Activated CD8-positive, alpha-beta memory T cell treated with anti-CD3 and anti-CD28 coated beads, Interleukin-2, amount 10 ng/mL, durations not matched to agents 7 days and 5 days (primary cell): ENCODE measurements around the gene ADAMTSL1. TPM values are rescaled to one million over a fixed set of nuclear protein-coding genes. Genes with fewer than 3 reads are reported as not detected.

ENCODE experiments used
- ATAC-seq: fragments of 150-1000 bp; cut with Tn5 transposase; one replicate; pipeline ENCODE4 v1.10.0; 2021; ENCODE audit warnings: moderate library complexity
- CTCF ChIA-PET: fragments of 350-600 bp; sonication (Branson Sonifier 250); formaldehyde crosslinking; loops from one replicate; lab custom pipeline; 2021; ENCODE audit warnings: antibody characterized with exemption; lab: Charles Lee
- DNase-seq: peaks from one replicate; pipeline ENCODE4 v3.0.0-alpha.2; 2020
- H3K27ac Mint-ChIP-seq: one replicate; pipeline ENCODE4 v1.8.0; 2021; ENCODE audit warnings: mild to moderate bottlenecking, mixed read lengths
- H3K27me3 Mint-ChIP-seq: one replicate; pipeline ENCODE4 v1.8.0; 2021; ENCODE audit warnings: mixed read lengths
- H3K36me3 Mint-ChIP-seq: one replicate; pipeline ENCODE4 v1.8.0; 2021; ENCODE audit warnings: mild to moderate bottlenecking, mixed read lengths
- H3K4me1 Mint-ChIP-seq: one replicate; pipeline ENCODE4 v1.8.0; 2021; ENCODE audit warnings: mixed read lengths
- H3K4me3 Mint-ChIP-seq: one replicate; pipeline ENCODE4 v1.8.0; 2021; ENCODE audit warnings: mild to moderate bottlenecking, moderate library complexity, mixed read lengths
- H3K9me3 Mint-ChIP-seq: one replicate; pipeline ENCODE4 v1.8.0; 2022; ENCODE audit warnings: low read depth, mixed read lengths
- total RNA-seq, 2 experiments: library from RNA; stranded (reverse); gene quantifications; one replicate each; pipeline ENCODE4 v1.2.3, GENCODE V29; 2021

Gene ADAMTSL1
- total RNA-seq, 2 experiments from 2014 or later: not detected

GRCh38 chr9:18493451-18493993 lies 19.6 kb downstream of the ADAMTSL1 start:
- Mint-ChIP-seq H3K9me3 (no peaks in the 10 kb centered on the region), H3K36me3 (no peaks in the 10 kb centered on the region), H3K27me3 (no peaks in the 10 kb centered on the region), H3K4me1 (no peaks in the 10 kb centered on the region), H3K4me3 (no peak overlapping the region), H3K27ac (no peak overlapping the region)
- DNase-seq (no peak), ATAC-seq (no peak)
- CTCF ChIA-PET: interaction anchor here (1.1 kb wide), 1 partner anchor 280 kb away, joined by 3 read pairs; no protein-coding TSS in a partner anchor

GRCh38 chr9:18495065-18495464 lies 21.1 kb downstream of the ADAMTSL1 start:
- Mint-ChIP-seq H3K4me3 (no peak overlapping the region), H3K9me3 (no peaks in the 10 kb centered on the region)
- DNase-seq: no peak

GRCh38 chr9:18496256-18497000 lies 22.5 kb downstream of the ADAMTSL1 start:
- DNase-seq: no peak
- Mint-ChIP-seq H3K27ac (no peak overlapping the region), H3K4me1 (no peaks in the 10 kb centered on the region), H3K36me3 (no peaks in the 10 kb centered on the region), H3K27me3 (no peaks in the 10 kb centered on the region), H3K4me3 (no peak overlapping the region), H3K9me3 (no peaks in the 10 kb centered on the region)
- no peak for ATAC-seq
- CTCF ChIA-PET: interaction anchor here (0.9 kb wide), 1 partner anchor 35 kb away, joined by 3 read pairs; no protein-coding TSS in a partner anchor

More at GRCh38 chr9:18495065-18495464, 21.1 kb downstream of the ADAMTSL1 start:
- no peaks in the 10 kb centered on the region for H3K4me1 Mint-ChIP-seq
- ATAC-seq: no peak
- no peaks in the 10 kb centered on the region for H3K27me3 Mint-ChIP-seq
- CTCF ChIA-PET: no interaction called here
- no peaks in the 10 kb centered on the region for H3K36me3 Mint-ChIP-seq
- no peak overlapping the region for H3K27ac Mint-ChIP-seq

GRCh38 chr9:18499062-18499461 lies 25.1 kb downstream of the ADAMTSL1 start:
- DNase-seq (no peak), ATAC-seq (no peak)
- CTCF ChIA-PET: no interaction called here
- H3K36me3 Mint-ChIP-seq: no peaks in the 10 kb centered on the region
- no peaks in the 10 kb centered on the region for H3K9me3 Mint-ChIP-seq
- no peak overlapping the region for H3K27ac Mint-ChIP-seq
- no peaks in the 10 kb centered on the region for H3K27me3 Mint-ChIP-seq
- H3K4me1 Mint-ChIP-seq: no peaks in the 10 kb centered on the region
- no peak overlapping the region for H3K4me3 Mint-ChIP-seq

- Mint-ChIP-seq H3K9me3 (no peaks in the 10 kb centered on the region), H3K4me3 (no peak overlapping the region), H3K4me1 (no peaks in the 10 kb centered on the region), H3K36me3 (no peaks in the 10 kb centered on the region), H3K27me3 (no peaks in the 10 kb centered on the region), H3K27ac (no peak overlapping the region)
- ATAC-seq (no peak), DNase-seq (no peak)
- CTCF ChIA-PET: no interaction called here
Observed at GRCh38 chr9:18499980-18500379, 26.0 kb downstream of the ADAMTSL1 start.

GRCh38 chr9:18500451-18500850 lies 26.5 kb downstream of the ADAMTSL1 start:
- no peak overlapping the region for H3K27ac Mint-ChIP-seq
- no peaks in the 10 kb centered on the region for H3K9me3 Mint-ChIP-seq
- H3K27me3 Mint-ChIP-seq: no peaks in the 10 kb centered on the region
- no peaks in the 10 kb centered on the region for H3K36me3 Mint-ChIP-seq
- no peak overlapping the region for H3K4me3 Mint-ChIP-seq
- no peak for ATAC-seq
- CTCF ChIA-PET: no interaction called here
- DNase-seq: no peak
- H3K4me1 Mint-ChIP-seq: no peaks in the 10 kb centered on the region

GRCh38 chr9:18501949-18502348 lies 28.0 kb downstream of the ADAMTSL1 start:
- Mint-ChIP-seq H3K27ac (no peak overlapping the region), H3K4me1 (no peaks in the 10 kb centered on the region), H3K9me3 (no peaks in the 10 kb centered on the region), H3K27me3 (no peaks in the 10 kb centered on the region), H3K4me3 (no peak overlapping the region), H3K36me3 (no peaks in the 10 kb centered on the region)
- ATAC-seq (no peak), DNase-seq (no peak)
- CTCF ChIA-PET: no interaction called here

- Mint-ChIP-seq H3K27ac (no peak overlapping the region), H3K9me3 (no peaks in the 10 kb centered on the region), H3K4me1 (no peaks in the 10 kb centered on the region), H3K36me3 (no peaks in the 10 kb centered on the region), H3K4me3 (no peak overlapping the region), H3K27me3 (no peaks in the 10 kb centered on the region)
- DNase-seq (no peak), ATAC-seq (no peak)
- CTCF ChIA-PET: no interaction called here
Observed at GRCh38 chr9:18502546-18502945, 28.6 kb downstream of the ADAMTSL1 start.

GRCh38 chr9:18504707-18505106 lies 30.8 kb downstream of the ADAMTSL1 start:
- H3K4me3 Mint-ChIP-seq: no peak overlapping the region
- no peaks in the 10 kb centered on the region for H3K9me3 Mint-ChIP-seq
- CTCF ChIA-PET: no interaction called here
- H3K27me3 Mint-ChIP-seq: no peaks in the 10 kb centered on the region
- H3K36me3 Mint-ChIP-seq: no peaks in the 10 kb centered on the region
- H3K4me1 Mint-ChIP-seq: no peaks in the 10 kb centered on the region
- DNase-seq (no peak), ATAC-seq (no peak)
- H3K27ac Mint-ChIP-seq: no peak overlapping the region

GRCh38 chr9:18507151-18507550 lies 33.2 kb downstream of the ADAMTSL1 start:
- CTCF ChIA-PET: no interaction called here
- Mint-ChIP-seq H3K27me3 (no peaks in the 10 kb centered on the region), H3K4me1 (no peaks in the 10 kb centered on the region), H3K36me3 (no peaks in the 10 kb centered on the region), H3K9me3 (no peaks in the 10 kb centered on the region), H3K4me3 (no peak overlapping the region), H3K27ac (no peak overlapping the region)
- DNase-seq (no peak), ATAC-seq (no peak)

- ATAC-seq: no peak
- CTCF ChIA-PET: no interaction called here
- no peaks in the 10 kb centered on the region for H3K27me3 Mint-ChIP-seq
Observed at GRCh38 chr9:18516514-18516913, 42.6 kb downstream of the ADAMTSL1 start.

GRCh38 chr9:18516965-18517364 lies 43.0 kb downstream of the ADAMTSL1 start:
- Mint-ChIP-seq H3K9me3 (peaks cover 2% of the 10 kb centered on the region), H3K4me3 (no peak overlapping the region), H3K4me1 (no peaks in the 10 kb centered on the region), H3K27me3 (no peaks in the 10 kb centered on the region), H3K36me3 (no peaks in the 10 kb centered on the region), H3K27ac (no peak overlapping the region)
- CTCF ChIA-PET: no interaction called here
- DNase-seq (no peak), ATAC-seq (no peak)

More at GRCh38 chr9:18516514-18516913, 42.6 kb downstream of the ADAMTSL1 start:
- H3K4me1 Mint-ChIP-seq: no peaks in the 10 kb centered on the region
- no peak overlapping the region for H3K4me3 Mint-ChIP-seq
- no peak for DNase-seq
- peaks cover 2% of the 10 kb centered on the region for H3K9me3 Mint-ChIP-seq
- H3K36me3 Mint-ChIP-seq: no peaks in the 10 kb centered on the region
- H3K27ac Mint-ChIP-seq: no peak overlapping the region

- Mint-ChIP-seq H3K27me3 (no peaks in the 10 kb centered on the region), H3K36me3 (no peaks in the 10 kb centered on the region), H3K9me3 (peaks cover 2% of the 10 kb centered on the region), H3K4me1 (no peaks in the 10 kb centered on the region), H3K27ac (no peak overlapping the region), H3K4me3 (no peak overlapping the region)
- CTCF ChIA-PET: no interaction called here
- DNase-seq (no peak), ATAC-seq (no peak)
Observed at GRCh38 chr9:18520416-18521047, 46.6 kb downstream of the ADAMTSL1 start.

- no peak overlapping the region for H3K27ac Mint-ChIP-seq
- CTCF ChIA-PET: no interaction called here
- DNase-seq (no peak), ATAC-seq (no peak)
- no peaks in the 10 kb centered on the region for H3K4me1 Mint-ChIP-seq
- H3K27me3 Mint-ChIP-seq: no peaks in the 10 kb centered on the region
- H3K4me3 Mint-ChIP-seq: no peak overlapping the region
- H3K36me3 Mint-ChIP-seq: no peaks in the 10 kb centered on the region
- H3K9me3 Mint-ChIP-seq: no peaks in the 10 kb centered on the region
Observed at GRCh38 chr9:18526685-18527084, 52.7 kb downstream of the ADAMTSL1 start.
